ENCODE measurements around the gene SUPT6H.

Gene SUPT6H

DNA sequence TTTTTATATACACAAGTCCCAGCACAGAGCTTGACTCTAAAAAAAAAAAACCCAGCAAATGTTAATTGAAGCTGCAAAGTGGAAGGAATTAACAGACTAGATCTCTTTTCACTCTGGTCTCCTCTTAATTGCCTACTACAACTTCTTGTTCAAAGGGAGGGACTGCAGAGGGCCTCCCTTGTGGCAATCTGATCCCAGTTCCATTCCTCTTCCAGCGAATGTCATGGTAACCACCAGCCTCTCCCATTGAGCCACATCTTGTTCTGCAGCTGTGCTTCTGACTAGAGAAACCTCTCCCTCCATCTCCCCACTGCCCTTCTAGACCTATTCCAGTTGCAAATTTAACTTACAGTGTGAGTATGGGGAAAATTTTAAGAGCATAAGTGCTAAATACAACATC is 5.9 kb downstream of the SUPT6H start:
- DNase-seq (ENCODE audit: low read depth) = no peak
- no peak for TF ChIP-seq CTCF (IDR thresholded peaks at IDR 0.05; ENCODE audit: low read depth, low read length, missing control alignments)
- H3K4me3 ChIP-seq (ENCODE audit: low read depth, low read length) = no peak overlapping the region

DNA sequence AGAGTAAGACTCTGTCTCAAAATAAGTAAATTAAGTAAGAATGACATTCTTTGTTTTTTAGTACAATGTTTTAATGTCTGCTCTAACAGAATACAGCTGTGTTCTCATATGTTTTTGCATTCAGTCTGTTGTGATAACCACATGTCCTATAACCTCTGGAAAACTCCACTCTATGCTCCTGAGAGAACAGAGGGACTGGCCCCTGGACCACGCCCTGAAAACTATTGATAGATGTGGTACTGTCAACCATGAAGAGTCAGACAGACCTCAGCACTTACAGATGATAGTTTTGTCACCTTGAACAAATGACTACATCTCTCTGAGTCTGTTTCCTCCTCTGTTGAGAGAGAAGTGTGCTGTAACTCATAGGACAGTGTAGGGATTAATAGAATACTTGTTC is 7.9 kb downstream of the SUPT6H start:
- no peak for TF ChIP-seq CTCF (IDR thresholded peaks at IDR 0.05; ENCODE audit: low read depth, low read length, missing control alignments)

DNA sequence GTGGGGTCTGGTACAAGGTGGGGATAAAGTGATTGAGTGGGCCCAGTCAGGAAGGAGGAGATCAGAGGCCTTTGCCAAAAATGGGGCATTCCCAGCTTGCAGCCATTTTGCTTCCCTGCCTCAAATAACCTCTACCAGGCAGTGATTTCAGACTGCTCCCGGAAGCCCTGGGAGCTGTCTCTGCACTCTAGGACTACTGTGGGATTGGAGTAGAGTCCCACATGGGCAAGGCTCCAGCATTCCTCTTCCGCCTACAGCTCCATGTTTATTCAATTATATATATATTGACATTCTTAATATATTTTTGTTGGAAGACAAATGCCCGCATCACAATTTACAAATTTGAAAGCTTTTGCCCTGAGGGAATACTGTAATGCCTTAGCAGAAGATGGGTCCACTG is 13.5 kb downstream of the SUPT6H start:
- no peak for DNase-seq (ENCODE audit: low read depth)
- H3K4me3 ChIP-seq (ENCODE audit: low read depth, low read length) = no peak overlapping the region
- no peak for TF ChIP-seq CTCF (IDR thresholded peaks at IDR 0.05; ENCODE audit: low read depth, low read length, missing control alignments)

More for the DNA sequence above, 7.9 kb downstream of the SUPT6H start:
- no peak for DNase-seq (ENCODE audit: low read depth)
- H3K4me3 ChIP-seq (ENCODE audit: low read depth, low read length) = no peak overlapping the region

GRCh38 chr17:28675980-28676379 is 14.0 kb downstream of the SUPT6H start:
- TF ChIP-seq CTCF (IDR thresholded peaks at IDR 0.05; ENCODE audit: low read depth, low read length, missing control alignments) = peak; percentile 47
- DNase-seq (ENCODE audit: low read depth) = no peak
- no peak overlapping the region for H3K4me3 ChIP-seq (ENCODE audit: low read depth, low read length)

DNA sequence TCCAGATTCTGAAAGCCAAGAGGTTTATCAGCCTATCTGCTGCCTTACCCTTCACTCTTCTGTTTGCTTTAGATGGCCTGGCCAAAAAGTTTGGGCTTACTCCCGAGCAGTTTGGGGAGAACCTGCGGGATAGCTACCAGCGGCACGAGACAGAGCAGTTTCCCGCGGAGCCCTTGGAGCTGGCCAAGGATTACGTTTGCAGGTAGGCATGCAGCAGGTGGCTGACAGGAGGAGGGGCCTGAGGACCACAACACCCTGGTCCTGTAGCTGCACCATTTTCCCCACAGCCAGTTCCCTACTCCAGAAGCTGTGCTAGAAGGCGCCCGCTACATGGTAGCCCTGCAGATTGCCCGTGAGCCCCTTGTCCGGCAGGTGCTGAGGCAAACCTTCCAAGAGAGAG is 20.6 kb downstream of the SUPT6H start:
- TF ChIP-seq CTCF (IDR thresholded peaks at IDR 0.05; ENCODE audit: low read depth, low read length, missing control alignments) = no peak
- no peak for DNase-seq (ENCODE audit: low read depth)
- H3K4me3 ChIP-seq (ENCODE audit: low read depth, low read length) = no peak overlapping the region

DNA sequence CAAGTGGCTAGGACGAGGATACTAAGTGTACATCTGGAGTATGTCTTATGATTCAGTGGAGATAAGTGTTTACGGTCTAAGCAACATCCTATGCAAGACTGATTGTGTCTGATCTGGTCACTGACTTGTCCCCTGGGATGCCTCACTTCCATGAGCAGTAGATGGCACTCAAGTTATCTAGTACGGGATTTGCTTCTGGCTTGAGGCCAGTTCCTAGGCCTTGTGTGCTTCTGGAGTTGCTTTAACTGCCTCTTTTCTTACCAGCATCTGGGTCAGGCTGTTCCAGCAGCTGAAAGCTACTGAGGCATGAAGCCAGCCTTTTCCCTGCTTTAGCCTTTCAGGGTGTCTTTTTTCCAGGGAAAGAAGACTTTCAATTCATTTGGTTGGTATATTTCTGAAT is 23.0 kb downstream of the SUPT6H start:
- no peak for TF ChIP-seq CTCF (IDR thresholded peaks at IDR 0.05; ENCODE audit: low read depth, low read length, missing control alignments)
- no peak overlapping the region for H3K4me3 ChIP-seq (ENCODE audit: low read depth, low read length)
- DNase-seq (ENCODE audit: low read depth) = no peak

DNA sequence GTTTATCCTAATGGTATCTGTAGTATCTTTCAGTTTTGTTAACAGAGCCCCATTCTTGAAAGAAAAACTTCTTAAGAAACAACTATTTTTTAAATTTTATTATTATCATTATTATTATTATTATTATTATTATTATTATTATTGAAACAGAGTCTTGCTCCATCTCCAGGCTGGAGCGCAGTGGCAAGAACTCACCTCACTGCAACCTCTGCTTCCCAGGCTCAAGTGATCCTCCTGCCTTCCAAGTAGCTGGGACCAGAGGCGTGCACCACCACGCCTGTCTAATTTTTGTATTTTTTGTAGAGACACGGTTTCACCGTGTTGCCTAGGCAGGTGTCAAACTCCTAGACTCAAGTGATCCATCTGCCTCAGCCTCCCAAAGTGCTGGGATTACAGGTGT is 23.4 kb downstream of the SUPT6H start:
- DNase-seq (ENCODE audit: low read depth) = no peak
- TF ChIP-seq CTCF (IDR thresholded peaks at IDR 0.05; ENCODE audit: low read depth, low read length, missing control alignments) = no peak
- H3K4me3 ChIP-seq (ENCODE audit: low read depth, low read length) = no peak overlapping the region
